ENCODE measurements around the gene SLC22A15. TPM values are rescaled to one million over a fixed set of nuclear protein-coding genes. Genes with fewer than 3 reads are reported as not detected.
"Not testable (repeated sequence)": the region's sequence is repeated elsewhere in the genome, so short reads cannot be mapped to it uniquely, and the experiment has no call there.

SLC22A15 gene
- total RNA-seq, 1 experiment from 2014 or later: 0.16 TPM

DNA sequence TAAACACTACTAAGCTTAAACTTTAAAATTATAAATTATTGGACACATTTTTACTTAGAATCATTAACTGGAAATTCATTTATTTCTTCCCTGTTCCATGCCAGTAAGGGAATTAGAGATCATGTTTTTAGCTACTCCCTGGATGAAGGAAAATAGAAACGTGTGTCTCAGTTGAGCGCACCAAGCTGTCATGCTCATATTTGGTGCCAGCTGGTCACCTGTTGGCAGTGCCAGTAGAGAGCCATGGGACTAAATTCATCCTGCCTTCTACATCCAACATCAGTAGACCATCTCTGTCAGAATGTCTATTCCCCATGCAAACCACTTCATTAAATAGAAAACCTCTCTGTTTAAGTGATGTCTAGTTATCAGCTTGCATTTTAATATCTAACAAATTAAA lies 17.4 kb upstream of the SLC22A15 start:
- Histone ChIP-seq H3K9me3 (no peaks in the 10 kb centered on the region), H3K4me3 (ENCODE audit: low read depth, low read length) (no peak overlapping the region), H3K27me3 (replicated peaks; ENCODE audit: control insufficient read depth, insufficient read depth, low read length) (no peaks in the 10 kb centered on the region), H3K36me3 (ENCODE audit: control insufficient read depth, insufficient read depth, low read length) (no peaks in the 10 kb centered on the region), H3K4me1 (no peaks in the 10 kb centered on the region)
- Mint-ChIP-seq H3K36me3 (ENCODE audit: insufficient read depth, unreplicated experiment) (no peaks in the 10 kb centered on the region), H3K4me3 (ENCODE audit: unreplicated experiment) (no peak overlapping the region), H3K9me3 (ENCODE audit: unreplicated experiment) (no peaks in the 10 kb centered on the region), H3K27me3 (ENCODE audit: insufficient read depth, unreplicated experiment) (peaks cover 28% of the 10 kb centered on the region), H3K4me1 (ENCODE audit: low read depth, unreplicated experiment) (no peaks in the 10 kb centered on the region), H3K27ac (ENCODE audit: unreplicated experiment) (no peak overlapping the region)
- no peak for DNase-seq
- intact Hi-C loops (cut with micrococcal nuclease; ENCODE audit: unreplicated experiment): no loop called here
- BruUV-seq (replicated peaks): no TSS peak
- POLR2A ChIA-PET: no interaction called here
- CTCF ChIA-PET: no interaction called here
- TF ChIP-seq, protein P1, sequence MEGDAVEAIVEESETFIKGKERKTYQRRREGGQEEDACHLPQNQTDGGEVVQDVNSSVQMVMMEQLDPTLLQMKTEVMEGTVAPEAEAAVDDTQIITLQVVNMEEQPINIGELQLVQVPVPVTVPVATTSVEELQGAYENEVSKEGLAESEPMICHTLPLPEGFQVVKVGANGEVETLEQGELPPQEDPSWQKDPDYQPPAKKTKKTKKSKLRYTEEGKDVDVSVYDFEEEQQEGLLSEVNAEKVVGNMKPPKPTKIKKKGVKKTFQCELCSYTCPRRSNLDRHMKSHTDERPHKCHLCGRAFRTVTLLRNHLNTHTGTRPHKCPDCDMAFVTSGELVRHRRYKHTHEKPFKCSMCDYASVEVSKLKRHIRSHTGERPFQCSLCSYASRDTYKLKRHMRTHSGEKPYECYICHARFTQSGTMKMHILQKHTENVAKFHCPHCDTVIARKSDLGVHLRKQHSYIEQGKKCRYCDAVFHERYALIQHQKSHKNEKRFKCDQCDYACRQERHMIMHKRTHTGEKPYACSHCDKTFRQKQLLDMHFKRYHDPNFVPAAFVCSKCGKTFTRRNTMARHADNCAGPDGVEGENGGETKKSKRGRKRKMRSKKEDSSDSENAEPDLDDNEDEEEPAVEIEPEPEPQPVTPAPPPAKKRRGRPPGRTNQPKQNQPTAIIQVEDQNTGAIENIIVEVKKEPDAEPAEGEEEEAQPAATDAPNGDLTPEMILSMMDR (IDR thresholded peaks at IDR 0.05; ENCODE audit: insufficient read depth in 1 of 2, low read depth in 1 of 2, low read length in 1 of 2, severe bottlenecking in 1 of 2, unreplicated experiment in 1 of 2): no peak

DNA sequence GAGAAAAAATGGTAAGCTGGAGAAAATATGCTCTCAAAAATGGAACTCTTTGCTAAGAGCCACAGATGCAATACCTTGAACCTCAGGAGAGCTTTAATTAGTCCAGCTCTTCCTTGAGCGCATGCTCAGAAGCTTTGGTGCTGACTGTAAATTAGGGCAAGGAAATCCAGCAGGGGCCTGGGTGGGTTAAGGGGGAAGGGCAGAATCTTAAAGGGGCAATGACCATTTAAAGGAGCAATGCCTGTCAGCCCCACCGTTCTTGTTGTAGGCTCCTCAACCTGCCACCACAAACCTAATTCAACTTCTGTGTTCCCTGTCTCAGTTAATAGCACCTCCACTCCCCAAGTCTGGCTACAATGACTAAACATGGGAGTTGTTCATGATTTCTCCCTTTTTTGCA lies 6.8 kb upstream of the SLC22A15 start:
- H3K4me3 Mint-ChIP-seq (ENCODE audit: unreplicated experiment): no peak overlapping the region
- no peaks in the 10 kb centered on the region for H3K4me1 ChIP-seq
- intact Hi-C loops (cut with micrococcal nuclease; ENCODE audit: unreplicated experiment): no loop called here
- no peak overlapping the region for H3K27ac Mint-ChIP-seq (ENCODE audit: unreplicated experiment)
- H3K36me3 ChIP-seq (ENCODE audit: control insufficient read depth, insufficient read depth, low read length): no peaks in the 10 kb centered on the region
- peaks cover 17% of the 10 kb centered on the region for H3K27me3 Mint-ChIP-seq (ENCODE audit: insufficient read depth, unreplicated experiment)
- H3K27me3 ChIP-seq (replicated peaks; ENCODE audit: control insufficient read depth, insufficient read depth, low read length): no peaks in the 10 kb centered on the region
- TF ChIP-seq, protein P1 (IDR thresholded peaks at IDR 0.05; ENCODE audit: insufficient read depth in 1 of 2, low read depth in 1 of 2, low read length in 1 of 2, severe bottlenecking in 1 of 2, unreplicated experiment in 1 of 2): no peak
- DNase-seq: peak in 1 of 2 experiments; percentile 29
- no peaks in the 10 kb centered on the region for H3K4me1 Mint-ChIP-seq (ENCODE audit: low read depth, unreplicated experiment)
- no TSS peak for BruUV-seq (replicated peaks)
- no peak overlapping the region for H3K4me3 ChIP-seq (ENCODE audit: low read depth, low read length)
- H3K9me3 ChIP-seq: no peaks in the 10 kb centered on the region
- no peaks in the 10 kb centered on the region for H3K9me3 Mint-ChIP-seq (ENCODE audit: unreplicated experiment)
- H3K36me3 Mint-ChIP-seq (ENCODE audit: insufficient read depth, unreplicated experiment): no peaks in the 10 kb centered on the region
- ChIA-PET POLR2A (no interaction called here), CTCF (no interaction called here)

DNA sequence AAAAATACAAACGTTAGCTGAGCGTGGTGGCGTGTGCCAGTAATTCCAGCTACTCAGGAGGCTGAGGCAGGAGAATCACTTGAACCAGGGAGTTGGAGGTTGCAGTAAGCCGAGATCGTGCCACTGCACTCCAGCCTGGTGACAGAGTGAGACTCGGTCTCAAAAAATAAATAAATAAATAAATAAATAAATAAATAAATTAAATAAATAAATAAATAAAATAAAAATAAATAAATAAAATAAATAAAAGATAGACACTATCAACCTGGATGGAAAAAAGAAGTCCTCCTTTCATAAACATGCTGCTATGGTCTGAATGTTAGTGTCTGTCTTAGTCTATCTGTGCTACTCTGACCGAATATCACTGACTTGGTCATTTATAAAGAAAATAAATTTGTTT lies 4.5 kb upstream of the SLC22A15 start:
- H3K9me3 ChIP-seq; H3K36me3 Mint-ChIP-seq (ENCODE audit: insufficient read depth, unreplicated experiment); BruUV-seq (replicated peaks); DNase-seq; CTCF ChIA-PET; H3K4me1 ChIP-seq; intact Hi-C loops (cut with micrococcal nuclease; ENCODE audit: unreplicated experiment); H3K27ac Mint-ChIP-seq (ENCODE audit: unreplicated experiment); POLR2A ChIA-PET; H3K4me1 Mint-ChIP-seq (ENCODE audit: low read depth, unreplicated experiment); H3K9me3 Mint-ChIP-seq (ENCODE audit: unreplicated experiment); H3K27me3 Mint-ChIP-seq (ENCODE audit: insufficient read depth, unreplicated experiment); H3K36me3 ChIP-seq (ENCODE audit: control insufficient read depth, insufficient read depth, low read length); H3K27me3 ChIP-seq (replicated peaks; ENCODE audit: control insufficient read depth, insufficient read depth, low read length); H3K4me3 ChIP-seq (ENCODE audit: low read depth, low read length); H3K4me3 Mint-ChIP-seq (ENCODE audit: unreplicated experiment): not testable (repeated sequence)

DNA sequence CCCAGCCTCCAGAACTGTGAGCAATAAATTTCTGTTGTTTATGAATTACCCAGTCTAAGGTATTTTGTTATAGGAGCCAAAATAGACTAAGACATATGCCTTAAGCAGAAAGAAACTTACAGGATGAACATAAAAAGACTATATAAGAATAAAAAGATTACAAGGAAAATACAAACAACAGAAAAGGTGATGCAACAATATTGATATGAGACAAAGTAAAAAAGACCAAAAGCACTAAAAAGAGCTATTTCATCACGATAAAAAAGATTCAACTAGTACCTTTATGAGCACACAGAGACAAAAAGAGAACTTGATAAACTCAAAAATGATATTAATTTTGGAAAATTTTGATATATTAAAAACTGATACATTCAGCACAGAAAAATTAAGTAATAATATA lies 3.2 kb upstream of the SLC22A15 start:
- Mint-ChIP-seq H3K36me3 (ENCODE audit: insufficient read depth, unreplicated experiment) (no peaks in the 10 kb centered on the region), H3K4me1 (ENCODE audit: low read depth, unreplicated experiment) (no peaks in the 10 kb centered on the region), H3K27ac (ENCODE audit: unreplicated experiment) (no peak overlapping the region), H3K4me3 (ENCODE audit: unreplicated experiment) (no peak overlapping the region), H3K9me3 (ENCODE audit: unreplicated experiment) (no peaks in the 10 kb centered on the region), H3K27me3 (ENCODE audit: insufficient read depth, unreplicated experiment) (peaks cover 8% of the 10 kb centered on the region)
- Histone ChIP-seq H3K9me3 (no peaks in the 10 kb centered on the region), H3K4me3 (ENCODE audit: low read depth, low read length) (no peak overlapping the region), H3K27me3 (replicated peaks; ENCODE audit: control insufficient read depth, insufficient read depth, low read length) (no peaks in the 10 kb centered on the region), H3K4me1 (no peaks in the 10 kb centered on the region), H3K36me3 (ENCODE audit: control insufficient read depth, insufficient read depth, low read length) (no peaks in the 10 kb centered on the region)
- intact Hi-C loops (cut with micrococcal nuclease; ENCODE audit: unreplicated experiment): no loop called here
- ChIA-PET CTCF (no interaction called here), POLR2A (no interaction called here)
- TF ChIP-seq, protein P1 (IDR thresholded peaks at IDR 0.05; ENCODE audit: insufficient read depth in 1 of 2, low read depth in 1 of 2, low read length in 1 of 2, severe bottlenecking in 1 of 2, unreplicated experiment in 1 of 2): no peak
- no peak for DNase-seq
- no TSS peak for BruUV-seq (replicated peaks)

All from Caco-2 (cell line).